ENCODE measurements around the gene DSCAM.
"Not testable (repeated sequence)": the region's sequence is repeated elsewhere in the genome, so short reads cannot be mapped to it uniquely, and the experiment has no call there.

Gene DSCAM

GRCh38 chr21:40320718-40321117 lies 526.2 kb downstream of the DSCAM start:
- DNase-seq (ENCODE audit: low read depth in 2 of 2) = not testable (repeated sequence)

GRCh38 chr21:40318371-40318770 lies 528.6 kb downstream of the DSCAM start:
- DNase-seq (ENCODE audit: low read depth in 2 of 2) = no peak

- DNase-seq (ENCODE audit: low read depth in 2 of 2) = no peak
Measured at GRCh38 chr21:40316104-40316503, 530.9 kb downstream of the DSCAM start.

- no peak for DNase-seq (ENCODE audit: low read depth in 2 of 2)
Measured at GRCh38 chr21:40315626-40316025, 531.3 kb downstream of the DSCAM start.

- no peak for DNase-seq (ENCODE audit: low read depth in 2 of 2)
Measured at GRCh38 chr21:40313260-40313659, 533.7 kb downstream of the DSCAM start.

GRCh38 chr21:40300300-40300699 lies 546.7 kb downstream of the DSCAM start:
- no peak for DNase-seq (ENCODE audit: low read depth in 2 of 2)

GRCh38 chr21:40299451-40299850 lies 547.5 kb downstream of the DSCAM start:
- no peak for DNase-seq (ENCODE audit: low read depth in 2 of 2)

- no peak for DNase-seq (ENCODE audit: low read depth in 2 of 2)
Measured at GRCh38 chr21:40294345-40294744, 552.6 kb downstream of the DSCAM start.

- no peak for DNase-seq (ENCODE audit: low read depth in 2 of 2)
Measured at GRCh38 chr21:40291560-40291959, 555.4 kb downstream of the DSCAM start.

- DNase-seq (ENCODE audit: low read depth in 2 of 2) = no peak
Measured at GRCh38 chr21:40284409-40284808, 562.5 kb downstream of the DSCAM start.

- DNase-seq (ENCODE audit: low read depth in 2 of 2) = no peak
Measured at GRCh38 chr21:40282912-40283886, 563.8 kb downstream of the DSCAM start.

- DNase-seq (ENCODE audit: low read depth in 2 of 2) = no peak
Measured at GRCh38 chr21:40278345-40278744, 568.6 kb downstream of the DSCAM start.

GRCh38 chr21:40276001-40276400 lies 571.0 kb downstream of the DSCAM start:
- no peak for DNase-seq (ENCODE audit: low read depth in 2 of 2)

- DNase-seq (ENCODE audit: low read depth in 2 of 2) = no peak
Measured at GRCh38 chr21:40272037-40272436, 574.9 kb downstream of the DSCAM start.

GRCh38 chr21:40271164-40271563 lies 575.8 kb downstream of the DSCAM start:
- no peak for DNase-seq (ENCODE audit: low read depth in 2 of 2)

- DNase-seq (ENCODE audit: low read depth in 2 of 2) = no peak
Measured at GRCh38 chr21:40270047-40270446, 576.9 kb downstream of the DSCAM start.

- DNase-seq (ENCODE audit: low read depth in 2 of 2) = no peak
Measured at GRCh38 chr21:40269239-40269638, 577.7 kb downstream of the DSCAM start.

GRCh38 chr21:40258456-40258855 lies 588.5 kb downstream of the DSCAM start:
- DNase-seq (ENCODE audit: low read depth in 2 of 2) = not testable (repeated sequence)

GRCh38 chr21:40257342-40257741 lies 589.6 kb downstream of the DSCAM start:
- DNase-seq (ENCODE audit: low read depth in 2 of 2) = no peak

GRCh38 chr21:40255518-40256444 lies 591.2 kb downstream of the DSCAM start:
- DNase-seq (ENCODE audit: low read depth in 2 of 2) = no peak

GRCh38 chr21:40254540-40255465 lies 592.2 kb downstream of the DSCAM start:
- DNase-seq (ENCODE audit: low read depth in 2 of 2) = no peak
